ENCODE data around the gene FCN3. TPM values are rescaled to one million over a fixed set of nuclear protein-coding genes. Genes with fewer than 3 reads are reported as not detected.

FCN3 gene
- total and polyA plus RNA-seq, 2 donors (not counting 1 experiment from before 2014, with no cell fraction given) = not detected

- intact Hi-C loops (cut with micrococcal nuclease) = loop anchor here (1.0 to 5.0 kb wide), 3 partner anchors 8 to 43 kb away; partner anchors contain the start of gene TMEM222
- peak overlapping the region; percentile 82 for H3K27ac Mint-ChIP-seq
- H3K9ac ChIP-seq (ENCODE audit: low read length) = peak overlapping the region; percentile 68
These were observed 9.1 kb downstream of the FCN3 start for GRCh38 chr1:27365372-27366112.

More at GRCh38 chr1:27365372-27366112, 9.1 kb downstream of the FCN3 start:
- Histone ChIP-seq H2AFZ (ENCODE audit: insufficient read depth, low read depth, low read length, poor library complexity, severe bottlenecking) (peak overlapping the region; percentile 75), H3K9me3 (ENCODE audit: control extremely low read depth in 1 of 3, control insufficient read depth in 2 of 3, insufficient read depth in 1 of 3, low read length in 2 of 3) (no peaks in the 10 kb centered on the region), H3K27ac (ENCODE audit: low read length in 2 of 2) (no peak overlapping the region), H3K4me3 (ENCODE audit: control extremely low read depth in 1 of 5, extremely low read depth in 1 of 5, insufficient read depth in 1 of 5, low read depth in 2 of 5, low read length in 4 of 5) (peak overlapping the region; percentile 32 to 74 (median 60)), H3K79me2 (ENCODE audit: control insufficient read depth, insufficient read depth, low read length) (no peaks in the 10 kb centered on the region), H3K27me3 (replicated peaks in 1 of 4; ENCODE audit: control extremely low read depth in 1 of 4, control insufficient read depth in 3 of 4, insufficient read depth in 4 of 4, low read length in 3 of 4) (no peaks in the 10 kb centered on the region), H3K4me1 (ENCODE audit: control insufficient read depth in 2 of 2, insufficient read depth in 2 of 2, low read length in 2 of 2) (peaks cover 33 to 47% of the 10 kb centered on the region in 2 donors), H3K36me3 (replicated peaks in 1 of 2; ENCODE audit: control extremely low read depth in 1 of 2, control insufficient read depth in 1 of 2, extremely low read depth in 1 of 2, insufficient read depth in 2 of 2, low read length in 1 of 2) (no peaks in the 10 kb centered on the region), H4K20me1 (ENCODE audit: control insufficient read depth, insufficient read depth, low read length, poor library complexity, severe bottlenecking) (no peaks in the 10 kb centered on the region), H3K4me2 (replicated peaks; ENCODE audit: low read depth, low read length, poor library complexity, severe bottlenecking) (peak overlapping the region; percentile 99)
- peaks cover 54% of the 10 kb centered on the region for H3K4me1 Mint-ChIP-seq
- no peaks in the 10 kb centered on the region for H3K9me3 Mint-ChIP-seq (ENCODE audit: insufficient read depth)
- DNase-seq (peak; percentile 88), ATAC-seq (ENCODE audit: low read depth) (peak; percentile 70)
- no peaks in the 10 kb centered on the region for H3K27me3 Mint-ChIP-seq
- ChIA-PET CTCF (interaction anchor here (0.9 to 8.5 kb wide), 18 partner anchors 8 to 304 kb away, joined by 3 to 74 read pairs (median 4); partner anchors contain the start of genes GPR3 and SYTL1), POLR2A (interaction anchor here (0.6 to 4.7 kb wide), 11 partner anchors 8 to 822 kb away, joined by 3 to 14 read pairs (median 4); partner anchors contain the start of genes CD164L2 and SYTL1)
- peak overlapping the region; percentile 93 for H3K4me3 Mint-ChIP-seq
- 4% methylated on average over 37 of the region's 40 CpGs for WGBS (ENCODE audit: insufficient coverage)
- TF ChIP-seq EZH2 (IDR thresholded peaks at IDR 0.05; ENCODE audit: borderline replicate concordance, insufficient read depth, low read depth, low read length, poor library complexity, severe bottlenecking) (no peak), CTCF (IDR thresholded peaks at IDR 0.05) (no peak)
